HG03066 (cell line): ENCODE results near the gene LRRC8D.
"Not testable (repeated sequence)": the region's sequence is repeated elsewhere in the genome, so short reads cannot be mapped to it uniquely, and the experiment has no call there.

Experiments used
- ATAC-seq: cut with Tn5 transposase; IDR thresholded peaks from one replicate; pipeline ENCODE4 v1.9.1; 2021; ENCODE audit warnings: low read depth; ENCODE audit not compliant: unreplicated experiment

LRRC8D gene

GRCh38 chr1:89982846-89983245 lies 162.0 kb downstream of the LRRC8D start:
- not testable (repeated sequence) for ATAC-seq

- not testable (repeated sequence) for ATAC-seq
Measured at GRCh38 chr1:89984564-89985116, 163.8 kb downstream of the LRRC8D start.

GRCh38 chr1:89986020-89986419 lies 165.2 kb downstream of the LRRC8D start:
- no peak for ATAC-seq
